GM18519 (cell line): ENCODE results near the gene TTC39A.

Experiments used
- ATAC-seq: cut with Tn5 transposase; IDR thresholded peaks from one replicate; pipeline ENCODE4 v1.9.1; 2021; ENCODE audit warnings: mild to moderate bottlenecking, moderate library complexity; ENCODE audit not compliant: unreplicated experiment, low FRiP score

Gene TTC39A

DNA sequence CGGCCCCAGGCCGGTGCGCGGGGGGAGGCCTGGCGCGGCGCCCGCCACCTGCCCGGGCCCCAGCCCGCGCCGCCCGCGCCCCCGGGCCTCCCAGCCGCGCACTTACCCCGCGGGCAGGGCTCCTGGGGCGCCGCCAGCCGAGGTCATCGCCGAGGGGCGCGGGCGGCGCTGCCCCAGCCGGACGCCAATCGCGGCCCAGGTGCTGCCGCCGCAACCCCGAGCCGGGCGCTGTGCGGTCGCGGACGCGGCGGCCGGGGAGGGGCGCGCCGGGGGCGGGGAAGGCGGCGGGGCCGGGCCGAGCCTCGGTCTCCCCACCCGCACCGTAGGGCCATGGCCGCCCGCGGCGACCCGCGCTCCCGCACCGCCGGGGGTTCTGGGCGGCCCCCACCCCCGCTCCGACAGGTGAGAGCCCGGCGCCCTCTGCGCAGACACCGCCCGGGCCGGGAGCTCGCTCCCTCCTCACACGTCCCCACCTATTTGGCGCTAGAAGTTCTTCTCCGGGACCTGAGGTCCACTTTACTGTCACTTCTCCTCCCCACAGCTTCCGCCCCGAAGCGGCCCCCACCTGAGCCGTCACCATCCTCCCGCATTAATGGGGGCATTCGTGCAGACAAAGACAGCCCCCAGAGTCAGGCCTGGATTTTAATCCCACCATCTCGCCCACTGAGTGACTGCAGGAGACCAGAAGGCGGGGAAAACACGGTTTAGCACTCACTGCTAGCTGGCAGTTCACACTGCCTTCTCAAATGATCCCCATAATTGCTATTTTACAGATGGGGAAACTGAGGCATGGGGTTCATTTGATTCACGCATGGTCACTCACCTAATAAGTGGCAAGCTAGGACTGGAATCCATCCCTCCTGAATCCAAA is at the start of gene TTC39A:
TTC39A (minus strand) TSS at position 232 of the 871 bp plus-strand sequence; CDS start at position 147, 85 bp downstream.
- no peak for ATAC-seq

DNA sequence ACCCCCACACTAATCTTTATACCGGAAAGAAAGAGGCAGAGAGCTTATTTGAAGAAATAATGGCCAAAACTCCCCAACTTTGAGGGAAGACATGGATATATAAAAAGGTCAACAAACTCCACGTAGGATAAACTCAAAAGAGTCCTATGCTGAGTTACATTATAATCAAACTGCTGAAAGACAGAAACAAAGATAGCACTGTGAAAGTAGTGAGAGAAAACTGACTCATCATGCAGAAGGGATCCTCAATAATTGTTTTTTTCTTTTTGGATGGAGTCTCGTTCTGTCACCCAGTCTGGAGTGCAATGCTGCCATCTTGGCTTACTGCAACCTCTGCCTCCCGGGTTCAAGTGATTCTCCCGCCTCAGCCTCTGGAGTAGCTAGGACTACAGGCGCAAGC is 48.5 kb upstream of the TTC39A start:
- no peak for ATAC-seq

DNA sequence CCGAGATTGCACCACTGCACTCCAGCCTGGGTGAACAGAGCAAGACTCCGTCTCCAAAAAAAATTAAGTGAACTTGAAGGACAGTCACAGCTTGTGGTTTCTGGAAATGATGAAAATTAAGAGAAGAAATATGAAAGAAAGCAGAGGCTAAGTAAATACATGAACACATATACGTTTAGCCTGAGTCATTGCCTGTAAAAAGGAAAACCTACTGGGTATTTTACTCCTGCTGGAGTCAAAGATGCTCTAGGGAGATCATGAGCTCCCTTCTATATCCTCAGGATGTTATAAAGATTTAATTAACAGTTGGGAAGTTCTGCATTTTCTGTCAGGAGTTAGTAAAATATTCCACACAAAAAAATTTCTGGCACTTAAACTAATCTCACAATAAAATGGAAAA is 43.5 kb upstream of the TTC39A start:
- ATAC-seq = no peak

DNA sequence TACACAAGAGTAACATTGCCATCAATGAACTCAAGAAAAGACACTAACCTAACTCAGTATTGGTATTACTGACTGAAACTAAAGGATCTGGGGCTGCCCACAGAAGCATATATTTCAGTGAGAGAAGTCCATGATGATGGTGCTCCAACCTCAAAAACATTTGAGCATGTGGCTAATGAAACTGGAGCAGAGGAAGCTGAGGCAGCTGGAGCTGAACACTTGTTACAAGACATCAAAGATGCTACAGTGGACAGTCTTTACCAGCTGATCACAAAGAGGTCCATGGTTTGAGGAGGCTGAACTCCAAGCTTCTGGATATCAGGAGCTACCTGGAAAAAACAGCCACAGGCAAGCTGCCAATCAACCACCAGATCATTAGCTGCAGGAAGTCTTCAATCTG is 42.2 kb upstream of the TTC39A start:
- no peak for ATAC-seq

DNA sequence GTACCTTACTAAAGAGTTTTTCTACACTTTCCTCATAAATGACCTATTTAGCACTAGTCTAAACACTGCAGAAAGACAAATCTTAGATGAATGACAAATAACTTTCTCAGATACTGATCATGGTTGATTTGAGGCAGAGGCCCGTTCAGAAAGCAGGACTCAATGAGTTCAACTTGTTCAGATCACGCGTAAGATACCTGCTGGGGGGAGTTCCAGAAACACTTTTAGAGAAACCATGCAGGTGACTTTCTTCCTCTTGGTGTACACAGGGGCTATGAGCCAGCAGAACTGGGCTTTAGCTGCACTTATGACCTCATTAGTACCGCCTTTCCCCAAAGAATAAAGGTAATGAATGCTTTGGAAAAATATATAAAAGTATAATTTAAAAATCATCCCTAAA is 38.8 kb upstream of the TTC39A start:
- no peak for ATAC-seq

DNA sequence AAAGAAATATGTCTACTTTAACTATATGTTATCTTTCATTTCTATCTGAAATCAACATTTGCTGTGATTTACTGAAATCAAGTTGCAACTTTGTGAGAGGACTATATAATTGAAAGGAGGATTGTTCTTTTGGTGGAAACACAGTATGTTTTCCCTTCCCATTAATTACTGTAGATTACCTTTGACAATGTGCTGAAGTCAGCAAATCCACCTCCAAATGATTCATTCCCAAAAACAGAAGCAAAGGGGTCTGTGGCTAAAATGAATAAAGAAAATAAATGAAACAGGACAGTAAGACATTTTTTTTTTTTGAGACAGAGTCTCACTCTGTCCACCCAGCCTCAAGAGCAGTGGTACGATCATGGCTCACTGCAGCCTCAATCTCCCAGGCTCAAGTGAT is 35.4 kb upstream of the TTC39A start:
- no peak for ATAC-seq

DNA sequence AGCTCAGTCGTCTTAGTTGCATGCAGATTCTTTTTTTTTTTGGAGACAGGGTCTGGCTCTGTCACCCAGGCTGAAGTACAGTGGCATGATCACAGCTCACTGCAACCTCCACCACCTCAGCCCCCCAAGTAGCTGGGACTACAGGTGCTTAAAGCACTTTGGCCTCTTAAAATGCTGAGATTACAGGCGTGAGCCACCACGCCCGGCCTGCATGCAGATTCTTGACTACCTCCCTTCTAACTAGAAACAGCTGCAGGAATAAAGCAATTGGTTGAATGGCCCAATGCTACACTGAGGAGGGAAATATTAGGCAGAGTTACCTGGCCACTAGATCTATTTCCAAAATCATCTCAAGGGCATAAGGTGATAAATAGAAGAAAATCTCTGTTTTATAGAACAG is 29.5 kb upstream of the TTC39A start:
- ATAC-seq = no peak

DNA sequence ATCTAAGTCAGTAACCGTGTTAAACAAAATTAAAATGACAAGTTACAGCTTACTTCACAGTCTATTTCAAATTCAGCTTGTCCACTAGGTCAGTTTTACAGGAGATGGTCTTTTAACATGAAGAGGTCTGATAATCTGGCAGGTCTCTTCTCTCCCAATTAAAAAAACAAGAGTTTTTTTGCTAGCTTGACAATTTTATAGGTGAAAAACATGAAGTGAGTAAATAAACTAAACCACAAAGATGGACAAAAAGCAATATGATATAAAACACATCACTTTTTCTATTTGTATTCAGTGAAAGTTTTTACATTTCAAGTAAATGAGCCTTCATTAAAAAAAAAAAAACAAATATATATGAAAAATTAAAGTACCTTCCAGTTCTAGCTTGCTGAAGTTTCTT is 25.0 kb upstream of the TTC39A start:
- ATAC-seq = no peak

DNA sequence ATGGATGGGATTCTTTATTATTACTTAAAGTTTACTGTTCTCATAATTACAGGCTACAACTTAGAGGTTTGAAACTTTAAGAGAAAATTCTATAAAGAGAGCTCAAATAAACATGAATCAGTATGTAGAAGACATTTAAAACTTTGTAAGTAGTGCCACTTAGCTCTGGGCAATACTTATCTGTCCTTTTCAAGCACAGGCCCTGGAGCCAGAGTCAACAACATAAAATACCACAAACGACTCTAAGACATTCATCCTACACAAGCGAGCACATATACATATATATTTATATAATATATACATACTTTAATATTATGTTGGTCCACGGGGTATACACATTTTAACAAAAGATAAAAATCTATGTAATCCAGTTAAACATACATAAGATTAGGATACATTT is 24.1 kb upstream of the TTC39A start:
- ATAC-seq = no peak

DNA sequence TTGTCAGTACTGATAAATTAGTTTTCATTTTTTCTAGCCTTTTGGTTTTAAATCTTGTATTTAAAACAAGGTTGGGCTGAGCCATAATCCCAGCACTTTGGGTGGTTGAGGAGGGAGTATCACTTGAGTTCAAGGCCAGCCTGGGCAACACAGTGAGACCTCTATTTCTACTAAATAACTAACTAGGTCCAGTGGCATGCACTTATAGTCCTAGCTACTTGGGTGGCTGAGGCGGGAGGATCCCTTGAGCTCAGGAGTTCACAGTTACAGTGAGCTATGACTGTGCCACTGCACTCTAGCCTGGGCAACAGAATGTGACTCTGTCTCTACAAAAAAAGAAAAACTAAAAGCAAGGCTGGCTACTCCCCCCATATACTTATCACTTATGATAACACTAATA is 21.5 kb upstream of the TTC39A start:
- no peak for ATAC-seq

DNA sequence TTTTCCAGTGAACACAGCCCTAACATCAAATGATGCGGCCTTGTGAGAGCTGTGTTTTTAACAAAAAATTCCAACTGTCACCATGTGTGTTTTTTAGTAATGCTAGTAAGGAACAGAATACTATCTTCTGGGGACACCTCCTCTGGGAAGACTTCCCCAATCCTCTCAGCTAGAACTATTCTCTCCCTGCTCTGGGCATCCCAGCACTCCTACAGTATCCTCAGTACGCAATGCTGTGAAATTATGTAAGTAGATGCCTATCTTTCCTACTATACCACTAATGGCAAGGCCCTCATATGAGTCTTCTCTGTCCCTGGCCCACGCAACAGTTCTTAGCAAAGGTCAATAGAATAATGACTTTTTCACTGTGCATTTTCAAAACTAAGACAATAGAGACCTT is 19.5 kb upstream of the TTC39A start:
- no peak for ATAC-seq

DNA sequence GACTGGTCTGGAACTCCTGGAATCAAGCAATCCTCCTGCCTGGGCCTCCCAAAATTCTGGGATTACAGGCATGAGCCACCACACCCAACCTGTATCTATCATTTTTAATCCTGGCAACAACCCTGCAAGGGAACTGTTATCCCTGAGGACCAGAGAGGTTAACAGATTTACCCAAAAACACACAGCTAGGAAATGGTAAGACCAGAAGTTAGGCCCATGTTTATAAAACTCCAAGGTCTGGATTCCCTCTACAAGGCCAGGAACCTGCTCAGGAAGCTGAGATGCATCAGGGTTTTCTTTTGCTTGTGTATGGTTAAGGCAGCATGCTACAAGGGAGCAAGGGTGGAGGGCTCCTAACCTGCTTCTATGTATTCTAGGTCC is 17.8 kb upstream of the TTC39A start:
- ATAC-seq = no peak

DNA sequence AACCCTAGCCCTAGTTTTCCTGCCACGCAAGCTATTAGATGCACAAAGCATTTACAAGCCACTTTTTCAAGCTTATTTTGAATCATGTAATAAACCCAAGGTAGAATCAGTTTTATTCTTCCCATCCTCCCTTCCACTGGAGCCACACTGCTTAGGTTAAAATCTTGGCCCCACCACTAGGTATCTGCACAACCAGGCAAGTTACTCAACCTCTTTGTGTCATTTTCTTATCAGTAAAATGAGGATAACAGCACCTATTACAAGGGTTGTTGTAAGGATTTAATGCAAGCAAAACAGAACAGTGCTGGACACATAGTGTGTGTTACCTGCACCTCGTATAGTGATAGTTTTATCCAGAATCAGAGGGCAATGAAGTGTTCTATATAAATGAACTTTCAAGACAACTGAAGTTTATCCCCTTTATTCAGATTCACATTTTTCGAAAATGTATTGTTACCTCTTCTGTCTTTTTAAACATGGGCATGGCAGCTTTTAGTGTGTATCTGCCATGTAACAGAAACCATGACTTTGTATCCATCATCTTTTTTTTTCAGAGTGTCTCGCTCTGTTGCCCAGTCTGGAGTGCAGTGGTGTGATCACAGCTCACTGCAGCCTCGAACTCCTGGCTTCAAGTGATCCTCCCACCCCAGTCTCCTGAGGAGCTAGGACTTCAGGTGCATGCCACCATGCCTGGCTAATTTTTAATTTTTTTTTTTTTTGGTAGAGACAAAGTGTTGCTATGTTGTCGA is 17.2 kb upstream of the TTC39A start:
- no peak for ATAC-seq

DNA sequence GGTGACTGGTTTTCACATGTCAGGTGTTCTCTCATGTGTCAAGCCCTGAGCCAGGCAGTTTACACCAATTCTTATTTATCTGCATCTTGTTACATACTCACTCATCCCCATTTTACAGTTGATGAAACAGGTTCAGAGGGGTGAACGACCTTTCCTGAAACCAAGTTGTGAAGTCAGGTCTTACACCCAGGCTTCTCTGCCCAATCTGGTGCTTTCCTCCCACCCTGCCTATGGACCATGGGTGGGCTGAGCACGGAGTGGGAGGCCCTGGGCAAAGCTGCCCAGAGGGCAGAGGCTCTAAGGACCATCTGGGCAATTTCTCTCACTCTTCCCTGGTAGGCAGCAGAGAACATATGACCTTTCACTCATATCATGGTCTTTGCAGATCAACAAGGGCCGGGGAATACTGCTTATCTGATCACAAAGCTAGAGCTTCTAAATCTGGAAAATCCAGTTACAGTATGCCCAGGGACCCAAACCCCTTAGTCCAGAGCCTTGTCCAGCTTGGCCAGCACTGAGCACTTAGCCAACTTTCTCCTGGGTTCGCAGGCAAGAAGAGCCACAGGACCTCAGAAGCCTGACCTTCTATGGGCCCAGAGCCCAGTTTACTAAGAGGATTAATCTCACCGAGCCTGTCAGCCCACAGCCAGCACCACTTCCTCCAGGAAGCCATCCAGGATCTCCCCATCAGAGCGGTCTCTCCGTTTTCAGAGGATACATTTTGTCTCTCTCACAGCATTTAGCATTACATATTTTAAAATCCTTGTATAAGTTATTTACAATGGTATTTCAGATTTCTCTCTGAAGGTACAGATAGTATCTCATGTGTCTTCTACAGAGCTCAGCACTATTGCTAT is 16.0 kb upstream of the TTC39A start:
- ATAC-seq = no peak

DNA sequence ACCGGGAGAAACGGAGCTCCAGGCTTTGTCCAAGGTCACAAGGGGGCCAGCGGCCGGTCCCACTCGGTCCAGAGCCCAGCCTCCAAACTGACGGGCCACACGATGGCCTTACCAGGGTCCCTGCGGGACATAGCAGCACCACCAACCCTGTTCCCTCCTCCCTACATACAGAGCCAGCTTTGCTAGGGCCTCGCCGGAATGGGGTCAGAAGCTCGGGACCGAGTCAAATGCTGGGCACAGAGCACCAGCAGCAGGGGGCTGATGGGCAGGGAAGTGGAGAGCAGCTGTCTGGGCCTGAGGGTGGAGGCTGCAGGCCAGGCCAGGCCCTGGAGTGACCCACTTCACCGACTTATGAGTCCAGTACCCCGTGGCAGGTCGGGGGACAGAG is 14.9 kb upstream of the TTC39A start:
- ATAC-seq = no peak

DNA sequence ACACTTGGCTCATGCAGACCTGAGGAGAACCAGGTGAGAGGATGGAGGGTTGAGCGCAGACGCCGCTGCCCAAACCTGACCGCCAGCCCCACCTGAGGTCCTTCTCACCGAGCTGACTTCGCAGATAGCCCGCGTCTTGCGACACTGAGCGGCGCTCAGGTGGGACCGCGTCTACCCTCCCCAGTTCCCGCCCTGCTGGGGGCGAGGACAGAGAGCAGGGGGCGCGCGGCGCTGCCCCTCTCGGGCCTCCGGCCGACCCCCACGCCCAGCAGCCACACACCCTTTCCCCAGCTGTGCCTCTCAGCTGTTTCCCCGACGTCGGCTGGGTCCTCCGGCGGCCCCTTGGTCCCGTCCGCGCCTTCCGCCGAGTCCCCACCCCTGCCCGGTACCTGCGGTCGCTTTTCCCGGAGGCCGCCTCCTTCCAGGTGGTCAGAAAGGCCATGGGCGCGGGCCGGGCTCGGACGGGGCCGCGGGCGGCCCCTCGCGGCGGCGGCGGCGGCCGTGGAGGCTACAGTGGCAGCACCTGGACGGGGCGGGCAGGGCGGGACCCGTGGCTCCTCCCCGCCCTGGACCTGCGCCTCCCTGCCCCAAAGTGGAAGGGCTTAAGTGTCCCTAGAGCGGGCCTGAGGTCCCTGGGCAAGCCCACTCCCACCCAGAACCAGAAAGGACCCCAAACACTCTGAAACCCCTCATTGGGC is 14.4 kb upstream of the TTC39A start:
- ATAC-seq = no peak

DNA sequence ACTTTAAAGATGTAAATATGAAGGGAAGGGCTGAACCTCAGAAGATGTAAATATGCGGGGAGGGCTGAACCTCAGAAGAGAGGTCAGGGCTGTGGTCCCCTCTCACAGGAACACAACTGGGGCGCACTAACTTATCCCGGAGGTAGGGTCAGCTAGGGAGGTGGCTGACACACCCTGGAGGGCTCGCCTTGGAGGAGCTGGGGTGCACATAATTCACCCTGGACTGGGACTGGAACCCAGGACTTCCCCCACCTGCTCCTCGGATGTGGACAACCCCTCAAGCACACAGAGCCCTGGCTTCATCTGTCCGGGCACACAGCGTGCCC is 13.9 kb upstream of the TTC39A start:
- no peak for ATAC-seq

DNA sequence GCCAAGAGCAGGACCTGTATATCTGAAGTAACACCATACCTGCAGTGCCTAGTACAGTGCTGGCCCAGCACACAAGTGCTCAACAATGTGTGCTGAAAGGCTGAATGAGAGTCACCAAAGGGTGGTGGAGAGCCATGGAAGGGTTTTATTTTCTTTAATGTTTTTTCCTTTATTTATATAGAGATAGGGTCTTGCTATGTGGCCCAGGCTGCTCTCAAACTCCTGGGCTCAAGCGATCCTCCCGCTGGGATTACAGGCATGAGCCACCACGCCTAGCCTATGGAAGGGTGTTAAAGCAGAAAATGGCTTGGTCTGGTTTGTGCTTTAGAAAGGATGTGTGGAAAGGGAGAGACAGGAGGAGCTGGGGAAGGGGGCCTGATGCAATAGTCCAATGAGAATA is 13.3 kb upstream of the TTC39A start:
- ATAC-seq = no peak

DNA sequence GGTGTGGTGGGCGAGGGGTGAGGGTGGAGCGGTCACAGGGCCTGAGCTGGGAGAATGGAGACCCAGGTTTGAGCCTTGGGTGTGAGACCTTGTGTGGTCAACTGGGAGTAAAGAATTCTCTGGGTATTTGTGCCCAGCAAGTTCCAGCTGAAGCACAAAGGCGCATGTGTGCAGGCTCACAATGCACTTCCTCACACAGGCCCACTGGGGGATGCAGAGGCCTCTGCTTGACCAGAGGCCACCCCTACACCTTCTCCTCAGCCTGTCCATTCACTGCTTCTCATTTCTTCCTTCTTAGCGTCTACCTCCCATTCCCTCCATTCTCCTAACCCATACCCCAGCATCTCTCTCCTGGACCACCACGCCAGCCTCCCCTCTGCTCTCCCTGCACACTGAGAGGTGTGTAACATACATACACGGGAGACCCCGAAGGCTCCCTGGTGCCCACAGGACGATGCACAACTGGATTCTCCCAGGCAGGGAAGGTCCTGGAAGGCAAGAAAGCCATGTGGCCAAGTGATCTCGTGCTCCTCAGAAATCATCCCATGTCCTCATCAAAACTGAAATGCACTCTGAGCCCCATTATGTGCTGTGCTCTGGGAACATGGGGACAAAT is 12.3 kb upstream of the TTC39A start:
- no peak for ATAC-seq

DNA sequence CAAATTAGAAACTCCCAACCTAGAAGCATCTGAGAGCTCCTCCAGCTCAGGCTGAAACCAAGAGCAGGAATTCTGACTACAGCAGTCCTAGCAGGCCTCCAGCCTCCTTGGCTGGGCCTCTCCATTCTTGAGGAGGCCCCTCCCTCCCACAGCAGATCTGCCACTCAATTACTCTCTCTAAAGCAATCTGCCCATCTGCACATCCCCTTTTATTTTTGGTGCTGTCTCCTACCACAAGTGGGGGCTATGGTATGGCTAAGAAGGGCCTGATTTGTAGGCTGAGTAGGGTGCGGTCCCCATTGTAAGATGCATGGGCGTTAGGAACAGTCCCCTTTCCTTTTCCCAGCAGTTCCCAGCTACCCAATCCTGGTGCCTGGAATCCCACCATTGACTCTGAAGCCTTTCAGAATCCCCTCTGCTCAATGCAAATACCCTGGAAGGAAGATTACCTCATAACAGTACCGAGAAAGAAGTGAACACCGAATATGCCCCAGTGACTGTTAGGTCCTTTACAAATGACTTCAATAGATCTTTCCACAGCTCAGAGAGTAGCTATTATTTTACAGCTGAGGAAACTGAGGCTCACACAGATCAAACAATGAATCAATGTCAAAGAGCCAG is 11.6 kb upstream of the TTC39A start:
- ATAC-seq = peak; percentile 60
